Upper lobe of right lung (tissue), 1 donor: Measurements from ENCODE around the gene DPH2. TPM values are rescaled to one million over a fixed set of nuclear protein-coding genes. Genes with fewer than 3 reads are reported as not detected.

ENCODE experiments used
- ATAC-seq: fragments of 200-7000 bp; cut with Tn5 transposase; one replicate; pipeline ENCODE4 v1.9.1; 2020; ENCODE audit warnings: mild to moderate bottlenecking, moderate library complexity
- DNase-seq: peaks from one replicate; pipeline ENCODE4 v3.0.0-alpha.2; 2020
- H3K27ac ChIP-seq: fragments of 200-600 bp; one replicate; pipeline ENCODE4 v1.8.0; 2022
- H3K27me3 ChIP-seq: fragments of 200-600 bp; one replicate; pipeline ENCODE4 v1.8.0; 2022; ENCODE audit warnings: mild to moderate bottlenecking
- H3K36me3 ChIP-seq: fragments of 200-600 bp; one replicate; pipeline ENCODE4 v1.8.0; 2022
- H3K4me1 ChIP-seq: fragments of 200-600 bp; one replicate; pipeline ENCODE4 v1.8.0; 2022
- H3K4me3 ChIP-seq: fragments of 200-600 bp; one replicate; pipeline ENCODE4 v1.8.0; 2022; ENCODE audit warnings: mild to moderate bottlenecking
- H3K9me3 ChIP-seq: fragments of 200-600 bp; one replicate; pipeline ENCODE4 v1.8.0; 2022
- CTCF ChIP-seq: fragments of 200-600 bp; IDR thresholded peaks from one replicate; pipeline ENCODE4 v1.8.0; 2022; ENCODE audit warnings: antibody characterized with exemption
- intact Hi-C: fragments of 100-400 bp; cut with DNase I; formaldehyde crosslinking; loops from one replicate; pipeline ENCODE4 v1.11.0; 2022
- total RNA-seq: library from RNA; stranded (reverse); fragmentation: NEBNext Ultra II Directional; extraction: Animal tissue kit (Norgen Biotek cat#: 25700); gene quantifications from one replicate; pipeline ENCODE4 v1.2.1, GENCODE V29; 2021
- donor health status: DM: no; HTN: yes; CAD: no; lungs with severe emphysema.

DPH2 gene
- total RNA-seq, 1 donor from 2014 or later, result 18.8 TPM

- Histone ChIP-seq H3K27me3 (no peaks in the 10 kb centered on the region), H3K4me1 (no peaks in the 10 kb centered on the region), H3K4me3 (no peak overlapping the region), H3K27ac (no peak overlapping the region), H3K9me3 (no peaks in the 10 kb centered on the region), H3K36me3 (no peaks in the 10 kb centered on the region)
- TF ChIP-seq CTCF, result no peak
- ATAC-seq, result no peak
- intact Hi-C loops, result no loop called here
- DNase-seq, result no peak
These were observed 44.7 kb downstream of the DPH2 start for GRCh38 chr1:44014365-44015104.

- no peak for ATAC-seq
- no peak for TF ChIP-seq CTCF
- H3K9me3 ChIP-seq, result no peaks in the 10 kb centered on the region
- no peaks in the 10 kb centered on the region for H3K36me3 ChIP-seq
- no peaks in the 10 kb centered on the region for H3K27me3 ChIP-seq
- H3K4me3 ChIP-seq, result no peak overlapping the region
- no peak overlapping the region for H3K27ac ChIP-seq
- intact Hi-C loops, result no loop called here
- no peaks in the 10 kb centered on the region for H3K4me1 ChIP-seq
- no peak for DNase-seq
These were observed 45.4 kb downstream of the DPH2 start for GRCh38 chr1:44015206-44015605.

GRCh38 chr1:44016041-44016889 lies 46.5 kb downstream of the DPH2 start:
- Histone ChIP-seq H3K36me3 (no peaks in the 10 kb centered on the region), H3K27me3 (no peaks in the 10 kb centered on the region), H3K4me3 (no peak overlapping the region), H3K9me3 (no peaks in the 10 kb centered on the region), H3K27ac (no peak overlapping the region), H3K4me1 (no peaks in the 10 kb centered on the region)
- ATAC-seq, result no peak
- no peak for DNase-seq
- intact Hi-C loops, result no loop called here
- TF ChIP-seq CTCF, result no peak

- no peak for TF ChIP-seq CTCF
These were observed 47.1 kb downstream of the DPH2 start for GRCh38 chr1:44016890-44017400.

GRCh38 chr1:44019466-44019948 lies 49.7 kb downstream of the DPH2 start:
- H3K4me3 ChIP-seq, result no peak overlapping the region
- H3K9me3 ChIP-seq, result no peaks in the 10 kb centered on the region
- no peaks in the 10 kb centered on the region for H3K27me3 ChIP-seq
- intact Hi-C loops, result no loop called here
- no peak for TF ChIP-seq CTCF
- no peak for DNase-seq
- H3K4me1 ChIP-seq, result no peaks in the 10 kb centered on the region
- ATAC-seq, result no peak
- H3K27ac ChIP-seq, result no peak overlapping the region
- H3K36me3 ChIP-seq, result no peaks in the 10 kb centered on the region

More at GRCh38 chr1:44016890-44017400, 47.1 kb downstream of the DPH2 start:
- no peak overlapping the region for H3K4me3 ChIP-seq
- H3K9me3 ChIP-seq, result no peaks in the 10 kb centered on the region
- H3K36me3 ChIP-seq, result no peaks in the 10 kb centered on the region
- no peaks in the 10 kb centered on the region for H3K4me1 ChIP-seq
- intact Hi-C loops, result no loop called here
- no peaks in the 10 kb centered on the region for H3K27me3 ChIP-seq
- DNase-seq (no peak), ATAC-seq (no peak)
- H3K27ac ChIP-seq, result no peak overlapping the region
